ACC112 (cell line): ENCODE measurements around the gene VEGFC.

ENCODE experiments used
- H2AFZ ChIP-seq: fragments of 200-600 bp; sonication (generic); one replicate; pipeline ENCODE4 v1.6.0; 2017; ENCODE audit warnings: antibody characterized with exemption, low read length; ENCODE audit not compliant: unreplicated experiment
- H3K27ac ChIP-seq: fragments of 200-600 bp; sonication (generic); 2 replicates; pipeline ENCODE4 v1.5.1; 2014; ENCODE audit warnings: low read depth, mild to moderate bottlenecking, antibody characterized with exemption, low read length, moderate library complexity
- H3K27me3 ChIP-seq: fragments of 200-600 bp; sonication (generic); 2 replicates; pipeline ENCODE4 v1.6.1; 2014; ENCODE audit warnings: mild to moderate bottlenecking, antibody characterized with exemption, low read length, moderate library complexity, mixed read lengths; ENCODE audit not compliant: insufficient read depth
- H3K36me3 ChIP-seq: fragments of 200-600 bp; sonication (generic); 2 replicates; pipeline ENCODE4 v1.6.1; 2016; ENCODE audit warnings: mild to moderate bottlenecking, antibody characterized with exemption, low read length, moderate library complexity, mixed read lengths; ENCODE audit not compliant: insufficient read depth
- H3K4me1 ChIP-seq: fragments of 200-600 bp; sonication (generic); one replicate; pipeline ENCODE4 v1.6.1; 2016; ENCODE audit warnings: low read length, mixed read lengths; ENCODE audit not compliant: insufficient read depth, unreplicated experiment, control insufficient read depth
- H3K4me3 ChIP-seq: fragments of 200-600 bp; sonication (generic); 2 replicates; pipeline ENCODE4 v1.5.1; 2014; ENCODE audit warnings: mild to moderate bottlenecking, low read depth, low read length
- H3K79me2 ChIP-seq: fragments of 200-600 bp; sonication (generic); one replicate; pipeline ENCODE4 v1.6.0; 2016; ENCODE audit warnings: low read length; ENCODE audit not compliant: control insufficient read depth, unreplicated experiment, insufficient read depth

VEGFC gene

GRCh38 chr4:176708771-176709311, 83.9 kb downstream of the VEGFC start:
- Histone ChIP-seq H3K4me3 (no peak overlapping the region), H2AFZ (no peak overlapping the region), H3K27ac (peak overlapping the region; percentile 5; the same call in 1 of the 2 replicates), H3K36me3 (peaks cover 26% of the 10 kb centered on the region), H3K79me2 (peaks cover 7% of the 10 kb centered on the region), H3K27me3 (no peaks in the 10 kb centered on the region), H3K4me1 (peaks cover 14% of the 10 kb centered on the region)

GRCh38 chr4:176690716-176691115, 102.0 kb downstream of the VEGFC start:
- Histone ChIP-seq H3K4me3 (no peak overlapping the region), H3K27ac (no peak overlapping the region), H3K4me1 (no peaks in the 10 kb centered on the region), H3K36me3 (peaks cover 36% of the 10 kb centered on the region), H3K79me2 (no peaks in the 10 kb centered on the region), H2AFZ (no peak overlapping the region), H3K27me3 (no peaks in the 10 kb centered on the region)

DNA sequence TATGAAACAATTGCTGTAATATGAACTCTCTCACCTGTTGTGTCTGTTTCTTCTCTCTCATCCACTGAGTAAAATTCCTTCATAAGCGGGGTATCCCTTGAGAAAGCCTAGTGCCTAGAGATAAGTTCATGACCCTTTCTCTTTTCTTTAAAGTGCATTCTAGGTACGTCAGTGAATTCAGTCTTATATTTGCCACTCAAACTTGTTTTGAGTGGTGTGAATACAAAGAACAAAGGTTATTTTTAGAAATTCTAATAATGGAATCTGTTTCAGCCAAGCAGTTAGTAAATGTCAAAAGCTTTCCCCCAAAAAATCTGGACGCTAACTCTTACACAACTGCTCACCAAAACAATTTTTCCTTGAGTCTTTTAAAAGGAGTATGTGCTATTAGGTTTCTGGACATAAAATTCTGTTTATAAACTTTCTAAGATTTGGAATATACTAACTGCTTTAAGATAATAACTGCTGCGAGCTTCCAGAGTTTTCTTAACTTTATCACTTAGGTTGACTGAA, 112.0 kb downstream of the VEGFC start:
- no peaks in the 10 kb centered on the region for H3K4me1 ChIP-seq
- H3K79me2 ChIP-seq: no peaks in the 10 kb centered on the region
- H3K4me3 ChIP-seq: no peak overlapping the region
- peaks cover 29% of the 10 kb centered on the region for H3K36me3 ChIP-seq
- H3K27me3 ChIP-seq: no peaks in the 10 kb centered on the region
- no peak overlapping the region for H2AFZ ChIP-seq
- H3K27ac ChIP-seq: no peak overlapping the region

- Histone ChIP-seq H2AFZ (no peak overlapping the region), H3K79me2 (no peaks in the 10 kb centered on the region), H3K27me3 (no peaks in the 10 kb centered on the region), H3K4me1 (no peaks in the 10 kb centered on the region), H3K36me3 (peaks cover 19% of the 10 kb centered on the region), H3K4me3 (no peak overlapping the region), H3K27ac (no peak overlapping the region)
These were observed 115.8 kb downstream of the VEGFC start for GRCh38 chr4:176676901-176677300.

DNA sequence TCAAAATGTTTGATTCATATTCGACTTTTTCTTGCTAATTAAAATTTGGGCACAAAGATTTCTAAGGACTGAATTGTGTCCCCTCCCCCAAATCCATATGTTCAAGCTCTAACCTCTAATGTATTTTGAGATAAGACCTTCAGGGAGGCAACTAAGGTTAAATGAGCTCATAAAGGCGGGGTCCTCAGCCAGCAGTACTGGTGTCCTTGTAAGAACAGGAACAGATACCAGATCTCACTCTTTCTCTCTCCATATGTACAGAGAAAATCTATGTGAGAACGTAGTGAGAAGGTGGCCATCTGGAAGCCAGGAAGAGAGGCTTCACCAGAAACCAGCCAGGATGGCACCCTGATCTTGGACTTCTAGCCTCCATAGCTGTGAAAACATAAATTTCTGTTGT, 116.9 kb downstream of the VEGFC start:
- Histone ChIP-seq H3K27me3 (no peaks in the 10 kb centered on the region), H3K79me2 (no peaks in the 10 kb centered on the region), H3K4me1 (no peaks in the 10 kb centered on the region), H3K36me3 (peaks cover 15% of the 10 kb centered on the region), H2AFZ (no peak overlapping the region), H3K27ac (peak overlapping the region; percentile 6; the same call in 1 of the 2 replicates), H3K4me3 (no peak overlapping the region)

GRCh38 chr4:176671532-176671931, 121.2 kb downstream of the VEGFC start:
- H3K27me3 ChIP-seq: no peaks in the 10 kb centered on the region
- H2AFZ ChIP-seq: no peak overlapping the region
- H3K27ac ChIP-seq: no peak overlapping the region
- H3K36me3 ChIP-seq: 0 out of 2 replicates have a peak, but pooled peaks cover 4% of the 10 kb centered on the region
- H3K4me3 ChIP-seq: no peak overlapping the region
- H3K4me1 ChIP-seq: no peaks in the 10 kb centered on the region
- H3K79me2 ChIP-seq: no peaks in the 10 kb centered on the region

- no peak overlapping the region for H2AFZ ChIP-seq
- H3K4me3 ChIP-seq: no peak overlapping the region
- H3K27ac ChIP-seq: no peak overlapping the region
- H3K79me2 ChIP-seq: no peaks in the 10 kb centered on the region
- peaks cover 4% of the 10 kb centered on the region; the same call in 1 of the 2 replicates for H3K36me3 ChIP-seq
- no peaks in the 10 kb centered on the region for H3K4me1 ChIP-seq
- H3K27me3 ChIP-seq: no peaks in the 10 kb centered on the region
These were observed 124.4 kb downstream of the VEGFC start for GRCh38 chr4:176668324-176668723.

- Histone ChIP-seq H3K4me1 (no peaks in the 10 kb centered on the region), H3K36me3 (no peaks in the 10 kb centered on the region; the same call in 1 of the 2 replicates), H3K4me3 (no peak overlapping the region), H3K27me3 (no peaks in the 10 kb centered on the region), H2AFZ (no peak overlapping the region), H3K27ac (no peak overlapping the region), H3K79me2 (no peaks in the 10 kb centered on the region)
These were observed 127.8 kb downstream of the VEGFC start for GRCh38 chr4:176664964-176665363.

- Histone ChIP-seq H3K79me2 (no peaks in the 10 kb centered on the region), H3K36me3 (no peaks in the 10 kb centered on the region), H3K27me3 (no peaks in the 10 kb centered on the region), H3K4me1 (no peaks in the 10 kb centered on the region), H3K4me3 (no peak overlapping the region), H3K27ac (no peak overlapping the region), H2AFZ (no peak overlapping the region)
These were observed 132.2 kb downstream of the VEGFC start for GRCh38 chr4:176660561-176660960.

DNA sequence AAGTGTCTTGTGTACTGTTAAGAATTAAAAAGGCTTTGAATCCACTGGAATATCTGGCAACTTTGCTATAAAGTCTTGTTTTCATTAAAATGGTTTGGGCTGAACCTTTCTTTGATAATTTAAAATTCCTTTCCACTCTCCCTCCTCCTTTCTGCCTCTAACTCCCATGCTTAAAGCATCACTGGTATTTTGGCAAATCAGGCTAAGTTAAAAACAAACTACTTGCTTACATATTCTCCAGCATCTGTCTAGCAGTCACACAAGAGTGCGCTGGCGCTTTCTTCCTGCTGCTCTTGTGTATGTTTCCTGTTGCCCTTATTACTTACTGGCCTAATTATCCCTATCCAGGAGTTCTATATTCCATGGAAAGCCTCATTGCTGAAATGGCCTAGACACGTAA, 136.6 kb downstream of the VEGFC start:
- no peaks in the 10 kb centered on the region for H3K27me3 ChIP-seq
- no peak overlapping the region for H2AFZ ChIP-seq
- no peaks in the 10 kb centered on the region for H3K4me1 ChIP-seq
- H3K4me3 ChIP-seq: no peak overlapping the region
- no peak overlapping the region for H3K27ac ChIP-seq
- no peaks in the 10 kb centered on the region for H3K79me2 ChIP-seq
- no peaks in the 10 kb centered on the region for H3K36me3 ChIP-seq

GRCh38 chr4:176654565-176655216, 138.0 kb downstream of the VEGFC start:
- Histone ChIP-seq H3K4me3 (no peak overlapping the region; the same call in 1 of the 2 replicates), H2AFZ (no peak overlapping the region), H3K27me3 (no peaks in the 10 kb centered on the region), H3K4me1 (no peaks in the 10 kb centered on the region), H3K36me3 (no peaks in the 10 kb centered on the region), H3K79me2 (no peaks in the 10 kb centered on the region), H3K27ac (no peak overlapping the region)
